COLO829 (cell line): ENCODE measurements around the gene COL24A1.
"Not testable (repeated sequence)": the region's sequence is repeated elsewhere in the genome, so short reads cannot be mapped to it uniquely, and the experiment has no call there.

Source experiments
- DNase-seq: peaks from one replicate; pipeline ENCODE4 v3.0.0; 2012; ENCODE audit warnings: low spot score

COL24A1 gene

DNA sequence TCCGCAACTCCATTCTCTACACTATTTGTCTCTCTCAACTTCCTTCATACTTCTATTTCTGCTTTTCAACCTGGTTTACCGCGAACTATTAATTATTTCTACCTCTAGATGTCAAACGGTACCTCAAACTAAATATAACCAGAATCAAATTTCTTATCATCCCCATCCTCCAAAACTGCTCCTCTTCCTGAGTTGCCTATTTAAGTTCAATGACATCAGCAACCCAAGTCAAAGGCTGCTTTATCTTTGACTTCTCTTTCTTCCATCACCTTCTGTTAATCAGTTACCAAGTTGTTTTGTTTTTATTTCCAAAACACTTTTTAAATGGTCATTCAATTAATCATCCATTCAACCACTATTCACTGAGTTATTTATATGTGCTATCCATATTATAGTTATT lies 171.9 kb downstream of the COL24A1 start:
- no peak for DNase-seq

DNA sequence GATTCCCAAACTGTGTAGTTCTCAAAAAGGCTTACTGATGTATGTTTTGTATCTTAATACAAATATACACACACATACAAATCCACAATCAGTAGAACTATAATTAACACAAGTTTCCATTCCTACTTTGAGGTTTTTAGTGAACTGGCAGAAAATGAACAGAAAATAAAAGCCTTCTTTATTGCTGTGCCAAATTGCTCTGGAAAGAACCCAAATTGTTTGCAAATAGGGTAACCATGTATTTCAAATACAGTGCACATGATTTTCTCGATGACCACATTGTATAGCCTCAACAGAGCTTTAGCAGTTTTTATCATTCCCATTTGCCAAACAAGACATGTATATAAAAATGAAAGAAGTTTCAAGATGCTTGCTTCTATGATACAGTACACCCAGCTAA lies 173.3 kb downstream of the COL24A1 start:
- DNase-seq = no peak

DNA sequence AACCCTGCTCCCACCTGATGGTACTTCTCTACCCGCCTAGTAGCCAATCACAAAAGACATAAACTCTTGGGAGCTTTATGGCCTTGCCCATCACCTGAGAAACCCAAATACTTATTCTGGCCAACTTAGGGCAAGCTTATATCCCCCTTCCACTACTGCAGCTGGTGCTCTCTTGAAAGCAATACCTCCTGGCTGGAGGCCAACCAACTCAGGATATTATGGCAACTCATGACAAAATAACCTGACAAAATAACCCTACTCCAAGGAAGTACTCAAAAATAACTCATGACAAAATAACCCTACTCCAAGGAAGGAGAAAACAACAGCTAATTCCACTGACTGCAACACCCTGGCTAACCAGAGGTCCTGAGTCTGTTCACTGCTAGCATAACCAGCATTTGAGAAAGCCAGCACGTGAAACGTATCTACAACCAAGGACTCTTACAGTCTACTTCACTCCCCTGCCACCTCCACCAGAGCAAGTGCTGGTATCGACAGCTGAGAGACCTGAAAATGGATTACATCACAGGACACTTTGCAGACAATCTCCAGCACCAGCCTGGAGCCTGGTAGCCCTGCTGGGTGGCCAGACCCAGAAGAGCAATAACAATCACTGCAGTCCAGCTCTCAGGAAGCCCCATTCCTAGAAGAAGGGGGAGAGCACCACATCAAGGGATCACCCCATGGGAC lies 179.9 kb downstream of the COL24A1 start:
- no peak for DNase-seq

DNA sequence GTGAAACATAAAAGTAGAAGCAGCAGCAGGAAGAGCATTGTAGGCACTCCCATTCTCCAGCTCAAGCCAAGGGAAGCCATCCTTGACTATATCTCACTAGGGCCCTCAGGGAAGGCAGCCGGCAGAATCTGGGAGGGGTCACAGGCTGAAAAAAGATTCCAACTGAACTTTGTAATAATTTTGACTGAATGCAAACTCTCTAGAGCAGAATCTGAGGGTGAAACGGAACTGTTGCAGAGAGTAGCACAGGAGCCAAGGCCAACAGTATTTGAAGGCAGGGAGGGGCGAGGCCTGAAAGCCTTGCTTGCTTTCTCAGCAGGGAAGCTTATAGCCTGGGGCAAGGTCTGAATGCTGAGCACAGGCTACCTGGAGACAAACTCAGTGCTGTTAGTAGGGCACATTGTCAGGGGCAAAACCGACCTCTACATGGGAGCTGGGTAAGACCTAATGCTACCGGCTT lies 180.6 kb downstream of the COL24A1 start:
- no peak for DNase-seq

DNA sequence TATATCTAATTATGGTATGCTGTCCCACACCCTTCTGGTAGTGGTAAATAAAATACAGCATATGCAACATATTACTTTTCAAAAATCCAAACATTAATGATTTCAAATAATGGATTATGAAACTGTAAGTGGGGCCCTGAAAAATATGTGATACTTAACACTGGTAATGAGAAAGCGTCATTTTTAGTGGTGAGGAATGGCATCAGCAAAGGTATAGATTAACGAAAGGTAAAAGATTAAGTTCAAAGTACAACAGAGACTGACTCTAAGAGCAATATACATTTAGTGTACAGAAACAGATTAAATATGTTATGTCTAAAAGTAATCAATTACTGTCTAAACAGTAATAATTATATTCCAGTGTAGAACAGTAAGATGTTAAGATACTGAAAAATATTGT lies 194.1 kb downstream of the COL24A1 start:
- no peak for DNase-seq

DNA sequence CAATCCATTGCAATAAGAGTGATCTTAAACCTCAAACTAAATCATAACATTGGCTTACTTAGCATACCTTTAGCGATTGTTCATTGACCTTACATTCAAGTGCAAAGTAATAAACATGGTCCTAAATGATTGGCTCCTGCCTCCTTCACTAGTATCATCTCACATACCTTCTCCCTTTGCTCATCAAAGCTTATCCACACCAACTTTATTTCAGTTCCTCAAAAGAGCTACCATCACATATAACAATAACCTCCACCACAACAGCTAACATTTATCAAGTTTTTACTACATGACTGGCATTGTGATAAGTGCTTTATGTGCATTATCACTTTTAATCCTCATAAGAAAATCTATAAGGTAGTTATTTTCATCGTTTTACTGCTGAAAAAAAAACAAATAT lies 198.8 kb downstream of the COL24A1 start:
- no peak for DNase-seq

DNA sequence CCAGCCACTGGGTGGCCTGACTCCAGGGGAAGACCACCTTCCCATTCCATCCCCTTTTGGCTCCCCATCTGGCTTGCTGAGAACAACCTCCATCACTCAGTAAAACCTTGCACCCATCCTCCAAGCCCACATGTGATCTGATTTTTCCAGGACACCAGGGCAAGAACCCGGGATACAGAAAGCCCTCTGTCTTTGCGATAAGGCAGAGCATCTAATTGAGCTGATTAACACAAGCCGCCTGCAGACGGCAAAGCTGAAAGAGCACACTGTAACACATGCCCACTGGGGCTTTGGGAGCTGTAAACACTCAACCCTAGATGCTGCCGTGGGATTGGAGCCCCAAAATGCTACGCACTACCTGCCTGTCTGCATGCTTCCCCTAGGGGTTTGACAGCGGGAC lies 201.4 kb downstream of the COL24A1 start:
- DNase-seq = not testable (repeated sequence)

DNA sequence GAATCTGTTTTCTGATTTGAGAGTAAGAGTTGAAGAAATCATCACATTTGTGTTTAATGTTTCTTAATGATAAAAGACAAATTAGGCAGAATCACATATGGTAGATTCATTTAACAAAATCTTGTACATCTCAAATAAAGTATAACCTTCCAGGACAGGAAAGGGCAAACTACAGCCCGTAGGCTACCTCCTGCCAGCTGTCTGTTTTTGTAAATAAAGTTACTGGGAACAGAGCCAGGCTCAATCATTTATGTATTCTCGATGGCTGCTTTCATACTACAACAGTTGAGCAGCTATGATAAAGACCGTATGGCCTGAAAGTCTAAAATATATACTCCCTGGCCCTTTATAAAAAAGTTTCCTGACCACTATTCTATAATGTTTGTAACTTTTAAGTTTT lies 204.1 kb downstream of the COL24A1 start:
- DNase-seq = no peak

DNA sequence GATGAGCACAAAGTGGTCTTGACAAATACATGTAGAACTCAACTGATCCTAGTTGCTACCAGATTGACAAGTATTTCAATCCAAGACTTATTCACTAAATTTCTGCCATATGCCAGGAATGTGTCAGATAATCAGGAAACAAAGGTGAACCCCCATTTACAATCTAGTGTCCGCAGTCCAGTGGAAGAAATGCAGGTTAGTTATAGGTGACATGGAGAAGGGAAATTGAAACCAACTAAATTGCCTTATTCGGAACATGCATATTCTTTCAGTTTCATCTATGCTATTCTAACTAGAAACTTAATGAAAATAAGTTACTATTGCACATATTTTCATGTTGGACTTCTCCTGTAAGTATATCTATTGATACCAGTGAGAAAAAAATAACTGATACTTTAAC lies 209.4 kb downstream of the COL24A1 start:
- no peak for DNase-seq

DNA sequence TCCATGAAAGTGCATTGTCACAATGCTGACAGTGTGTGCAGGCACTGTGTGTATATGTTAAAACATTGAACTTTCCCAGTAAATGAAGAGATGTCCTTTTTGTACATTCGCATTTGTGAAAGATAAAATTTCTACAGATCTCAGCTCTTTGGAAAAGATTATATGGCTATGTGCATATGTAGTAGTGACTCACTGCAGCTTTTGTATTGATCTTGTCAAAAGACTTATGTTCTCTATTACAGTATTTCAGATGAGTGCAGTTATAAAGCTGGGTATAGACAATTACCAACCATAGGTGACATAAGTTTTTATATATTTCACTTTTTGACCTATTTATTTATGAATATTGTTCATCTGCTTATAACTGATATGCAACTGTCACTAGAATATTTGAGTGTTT lies 212.6 kb downstream of the COL24A1 start:
- DNase-seq = no peak

DNA sequence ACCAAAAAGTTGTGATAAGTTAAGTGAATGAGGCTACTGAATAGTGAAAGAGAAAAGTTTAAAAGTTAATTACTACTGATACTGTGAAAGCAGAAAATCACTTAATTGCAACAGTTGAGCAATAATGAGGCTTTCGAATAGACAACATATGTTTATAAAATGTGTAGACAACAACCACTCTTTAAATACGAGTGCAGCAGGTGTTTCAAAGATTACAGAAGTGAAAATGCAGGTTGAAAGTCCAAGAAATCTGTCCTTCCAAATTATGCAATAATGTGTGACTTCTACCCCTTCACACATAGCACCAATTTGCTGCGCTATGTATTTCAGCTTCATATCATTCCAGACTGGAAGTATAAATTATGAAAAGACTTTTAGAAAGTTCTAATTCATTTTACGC lies 213.0 kb downstream of the COL24A1 start:
- no peak for DNase-seq

DNA sequence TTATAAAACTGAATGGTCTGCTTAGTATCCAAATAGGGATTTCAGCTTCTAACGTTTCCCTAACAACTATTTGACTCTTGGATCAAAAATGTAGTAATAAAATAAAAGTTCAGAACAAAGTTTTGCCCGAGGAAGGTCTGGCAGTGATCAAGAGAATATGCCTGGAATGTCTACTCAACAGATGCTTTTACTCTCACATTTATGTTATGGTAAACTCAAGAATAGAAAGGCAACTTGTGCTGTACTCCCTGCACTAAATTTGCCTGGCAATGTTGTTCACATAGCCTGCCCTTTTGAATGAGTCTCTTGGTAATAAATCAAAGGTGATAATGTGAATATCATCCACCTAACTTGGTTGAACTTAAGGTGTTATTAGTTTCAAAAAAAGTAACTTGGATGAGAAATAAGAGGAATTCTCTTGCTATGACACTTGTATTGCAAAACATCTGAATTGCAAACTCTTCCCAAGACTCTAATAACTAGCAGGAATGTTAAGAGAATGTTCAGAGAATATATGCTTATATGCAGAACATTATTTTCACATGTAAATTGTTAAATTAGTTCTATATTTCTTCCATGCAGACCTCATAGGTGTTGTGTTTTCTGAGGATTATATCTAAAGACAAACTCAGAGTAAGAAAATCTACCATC lies 215.8 kb downstream of the COL24A1 start:
- DNase-seq = no peak

DNA sequence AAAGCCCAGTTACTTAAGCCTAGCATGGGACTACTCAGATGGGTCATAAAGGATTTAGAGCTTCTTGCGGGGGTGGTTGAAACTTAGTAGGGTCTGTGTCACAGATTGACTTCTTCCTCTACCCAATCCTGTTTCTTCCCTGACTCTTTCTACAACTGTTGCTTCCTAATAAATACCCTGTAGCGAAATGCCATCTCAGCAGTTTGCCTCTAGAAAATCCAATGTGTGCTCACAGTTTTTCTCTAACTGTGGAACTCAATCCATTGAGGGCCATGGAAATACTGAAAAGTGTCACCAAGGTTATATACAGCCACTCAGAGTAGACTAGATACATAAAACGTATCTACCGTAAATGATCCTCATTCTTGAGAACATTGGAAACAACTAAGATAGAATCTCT lies 217.7 kb downstream of the COL24A1 start:
- no peak for DNase-seq

DNA sequence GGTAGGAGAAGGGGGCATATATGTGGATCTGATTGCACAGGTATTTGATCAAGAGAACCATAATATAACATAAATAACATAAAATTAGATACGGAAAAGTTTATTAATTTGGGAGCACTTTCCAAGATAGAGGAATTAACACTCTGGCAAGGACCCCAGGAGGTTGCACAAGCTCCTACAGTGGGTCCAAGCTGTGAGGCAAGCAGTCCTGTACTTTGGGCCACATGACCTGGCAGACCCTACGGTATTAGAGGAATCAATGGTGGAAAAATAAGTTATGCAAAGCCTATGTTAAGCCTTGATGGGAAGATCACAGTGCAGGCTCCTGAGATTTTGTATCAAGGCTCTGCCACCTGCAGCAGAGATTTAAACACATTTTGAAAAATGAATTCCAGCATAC lies 220.1 kb downstream of the COL24A1 start:
- DNase-seq = no peak

DNA sequence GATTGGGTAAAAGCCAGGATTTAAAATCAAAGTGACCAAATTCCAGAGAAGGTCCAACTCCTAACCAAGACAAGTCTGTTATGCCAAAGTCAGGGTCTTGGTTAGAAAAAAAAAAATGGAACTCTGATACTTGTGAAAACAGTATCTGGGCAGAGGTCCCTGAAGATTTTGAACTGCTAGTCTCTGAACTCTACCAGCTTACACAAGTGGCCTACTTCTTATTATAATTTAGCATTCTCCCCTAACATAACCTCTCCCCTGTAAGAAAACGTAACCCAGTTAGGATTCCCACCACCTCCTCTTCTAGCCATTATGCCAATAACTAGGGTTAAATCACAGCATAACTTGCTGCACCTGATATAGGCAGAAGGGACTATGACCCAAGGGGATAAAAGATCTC lies 220.5 kb downstream of the COL24A1 start:
- no peak for DNase-seq

DNA sequence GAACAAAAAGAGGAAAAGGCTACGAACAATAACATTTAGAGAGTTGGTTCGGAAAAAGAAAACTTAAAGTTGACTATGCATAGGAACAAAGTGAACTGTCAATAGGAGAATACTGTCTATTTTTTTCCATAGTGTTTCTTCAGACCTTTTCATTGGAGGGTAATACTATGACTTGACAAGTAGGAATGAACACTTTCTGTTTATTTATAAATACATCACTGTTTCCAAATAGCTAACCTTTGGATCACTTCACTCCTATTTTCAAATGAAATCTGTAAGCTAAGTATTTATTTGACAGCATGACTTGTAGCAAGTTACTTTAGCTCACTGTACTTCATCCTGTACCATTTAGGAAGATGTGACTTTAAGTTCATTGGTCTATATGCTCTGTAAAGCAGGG lies 221.3 kb downstream of the COL24A1 start:
- no peak for DNase-seq

DNA sequence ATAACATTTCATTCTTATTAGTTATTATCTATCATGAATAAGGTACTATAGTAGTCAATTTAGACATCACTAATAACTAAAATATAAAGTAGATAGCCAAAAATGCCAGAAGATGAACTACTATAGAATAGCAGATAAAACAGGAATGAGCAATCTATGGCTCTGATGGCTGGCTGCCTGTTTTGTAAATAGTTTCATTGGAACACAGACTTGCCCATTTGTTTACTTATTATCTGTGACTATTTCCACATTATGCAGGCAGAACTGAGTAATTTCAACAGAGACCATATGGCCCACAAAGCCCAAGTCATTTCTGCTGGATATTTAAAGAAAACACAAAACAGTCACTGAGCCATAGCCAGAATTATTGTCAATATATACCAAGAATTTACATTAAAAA lies 222.1 kb downstream of the COL24A1 start:
- DNase-seq = no peak

DNA sequence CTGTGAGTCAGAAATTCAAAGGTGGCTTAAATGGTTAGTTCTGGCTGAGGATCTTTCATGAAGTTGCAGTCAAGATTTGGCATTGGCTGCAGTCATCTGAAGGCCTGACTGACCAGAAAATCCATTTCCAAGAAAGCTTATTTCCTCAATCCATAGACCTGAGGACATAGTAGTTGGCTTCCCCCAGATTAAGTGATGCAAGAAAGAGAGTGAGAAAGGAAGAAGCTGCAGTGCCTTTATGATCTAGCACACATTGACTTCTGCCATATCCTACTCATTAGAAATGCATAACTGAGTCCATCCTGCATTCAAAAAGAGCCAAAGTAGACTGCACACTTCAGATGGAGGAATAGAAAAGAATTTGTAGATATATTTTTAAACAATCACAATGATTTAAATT lies 222.6 kb downstream of the COL24A1 start:
- no peak for DNase-seq

DNA sequence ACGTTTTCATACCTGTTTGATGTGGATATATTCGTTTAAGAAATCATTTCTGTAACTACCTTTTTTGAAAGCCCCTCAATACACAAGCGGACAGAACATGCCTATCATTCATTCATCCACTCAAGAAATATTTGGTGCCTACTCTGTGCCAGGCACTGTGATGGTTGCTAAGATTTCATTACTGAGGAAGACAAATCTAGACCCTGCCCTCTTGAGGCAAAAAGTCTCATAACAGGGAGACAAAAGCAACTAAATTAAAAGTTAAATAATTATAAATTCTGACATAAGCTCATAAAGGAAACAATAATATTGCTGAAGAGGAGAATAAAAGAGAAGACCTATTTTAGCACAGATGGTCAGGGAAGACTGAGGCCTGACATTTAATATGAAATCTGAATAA lies 244.8 kb downstream of the COL24A1 start:
- no peak for DNase-seq

DNA sequence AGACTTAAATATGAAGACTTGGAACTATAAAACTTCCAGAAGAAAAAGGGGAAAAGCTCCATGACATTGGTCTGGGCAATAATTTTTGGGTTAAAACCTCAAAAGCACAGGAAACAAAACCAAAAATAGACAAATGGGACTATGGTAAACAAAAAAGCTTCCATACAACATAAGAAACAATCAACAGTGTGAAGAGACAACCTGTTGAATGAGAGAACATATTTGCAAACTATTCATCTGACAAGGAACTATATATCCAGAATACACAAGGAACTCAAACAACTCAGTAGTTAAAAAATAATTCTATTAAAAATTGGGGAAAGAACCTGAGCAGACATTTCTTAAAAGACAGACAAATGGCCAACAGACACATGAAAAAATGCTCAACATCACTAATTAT lies 255.7 kb downstream of the COL24A1 start:
- DNase-seq = no peak

DNA sequence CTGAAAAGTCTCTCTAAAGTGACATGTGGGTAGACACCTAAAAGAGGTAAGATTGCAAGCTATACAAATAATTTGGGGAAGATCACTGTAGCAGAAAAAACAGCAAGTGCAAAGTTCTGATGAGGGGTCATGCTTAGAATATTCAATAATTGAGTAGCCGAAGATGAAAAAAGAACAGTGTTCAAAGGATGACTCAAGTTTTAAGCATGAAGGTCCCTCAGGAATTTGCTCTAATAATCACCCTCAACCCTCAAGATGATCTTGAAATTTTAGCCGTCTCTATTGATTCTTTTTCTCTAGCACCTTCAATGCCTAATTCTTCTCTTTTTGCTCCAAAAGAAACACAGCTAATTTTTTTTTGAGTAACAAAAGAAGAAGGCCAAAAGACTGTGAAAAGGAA lies 257.7 kb downstream of the COL24A1 start:
- peak; percentile 25 for DNase-seq

DNA sequence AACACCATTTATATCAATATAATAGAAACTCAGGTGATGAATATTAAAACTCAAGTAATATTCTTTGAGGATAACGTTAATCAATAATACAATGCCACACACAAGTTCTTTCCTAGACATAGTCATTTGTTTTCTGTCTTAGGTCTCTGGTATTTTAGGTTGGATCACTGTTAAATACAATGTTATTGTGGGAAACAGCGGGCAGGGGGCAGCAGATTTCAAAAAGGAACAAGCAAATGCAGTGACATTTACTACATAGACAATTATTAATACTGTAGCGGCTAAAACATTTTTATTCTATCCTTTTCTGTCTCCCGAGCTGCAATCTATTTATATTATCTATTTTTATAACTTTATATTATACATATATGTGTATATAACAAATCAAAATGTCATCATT lies 261.9 kb downstream of the COL24A1 start:
- DNase-seq = peak; percentile 24

DNA sequence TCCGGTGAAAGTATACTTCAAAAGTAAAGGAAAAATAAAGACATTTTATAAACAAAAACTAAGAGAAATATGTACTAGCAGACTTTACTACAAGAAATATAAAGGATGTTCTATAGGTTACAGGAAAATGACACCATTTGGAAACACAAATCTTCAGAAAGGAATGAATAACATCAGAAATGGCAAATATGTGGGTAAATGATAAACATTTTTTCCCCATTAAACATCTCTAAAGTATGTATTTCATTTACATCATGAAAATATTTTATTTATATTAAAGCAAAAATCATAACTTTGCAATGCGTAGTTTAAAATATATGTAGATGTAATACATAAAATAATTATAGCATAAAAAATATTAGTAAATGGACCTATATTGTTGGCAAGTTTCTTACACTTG lies 264.2 kb downstream of the COL24A1 start:
- no peak for DNase-seq

DNA sequence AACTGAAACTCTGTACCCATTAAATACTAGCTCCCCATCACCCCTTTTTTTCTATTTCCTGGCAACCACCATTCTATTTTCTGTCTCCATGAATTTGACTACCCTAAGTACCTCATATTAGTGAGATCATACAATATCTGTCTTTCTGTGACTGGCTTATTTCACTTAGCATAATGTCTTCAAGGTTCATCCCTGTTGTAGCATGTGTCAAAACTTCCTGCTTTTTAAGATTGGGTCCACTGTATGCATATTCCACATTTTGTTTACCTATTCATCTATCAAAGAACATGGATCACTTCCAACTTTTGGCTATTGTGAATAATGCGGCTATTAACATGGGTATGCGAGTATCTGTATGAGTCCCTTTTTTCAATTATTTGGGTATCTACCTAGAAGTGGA lies 266.7 kb downstream of the COL24A1 start:
- DNase-seq = no peak
